Activated naive CD4-positive, alpha-beta T cell treated with anti-CD3 and anti-CD28 coated beads for 36 hours (primary cell): ENCODE data around the gene TFB1M. TPM values are rescaled to one million over a fixed set of nuclear protein-coding genes. Genes with fewer than 3 reads are reported as not detected.
A peak's percentile ranks its signal among the peaks of the same experiment; 100 is the strongest.
"Not testable (repeated sequence)": the region's sequence is repeated elsewhere in the genome, so short reads cannot be mapped to it uniquely, and the experiment has no call there.

Source experiments
- CTCF ChIA-PET: fragments of 350-600 bp; sonication (Branson Sonifier 250); formaldehyde crosslinking; loops from one replicate; lab custom pipeline; 2021; ENCODE audit warnings: antibody characterized with exemption; lab: Charles Lee
- DNase-seq: peaks from one replicate; pipeline ENCODE4 v3.0.0-alpha.2; 2020
- H3K27ac Mint-ChIP-seq: one replicate; pipeline ENCODE4 v1.8.0; 2021; ENCODE audit warnings: mild to moderate bottlenecking, mixed read lengths
- H3K27me3 Mint-ChIP-seq: one replicate; pipeline ENCODE4 v1.8.0; 2021; ENCODE audit warnings: low read depth, mixed read lengths
- H3K36me3 Mint-ChIP-seq: one replicate; pipeline ENCODE4 v1.8.0; 2021; ENCODE audit warnings: low read depth, mixed read lengths
- H3K4me1 Mint-ChIP-seq: one replicate; pipeline ENCODE4 v1.8.0; 2021; ENCODE audit warnings: low read depth, mixed read lengths
- H3K4me3 Mint-ChIP-seq: one replicate; pipeline ENCODE4 v1.8.0; 2021; ENCODE audit warnings: mild to moderate bottlenecking, moderate library complexity, mixed read lengths
- H3K9me3 Mint-ChIP-seq: one replicate; pipeline ENCODE4 v1.8.0; 2021; ENCODE audit warnings: mixed read lengths
- intact Hi-C: fragments of 100-400 bp; cut with micrococcal nuclease; formaldehyde crosslinking; loops from one replicate; pipeline ENCODE4 v1.15.1; 2023
- total RNA-seq, 2 experiments: library from RNA; stranded (reverse); gene quantifications; one replicate each; pipeline ENCODE4 v1.2.3, GENCODE V29; 2021

The TFB1M gene
- total RNA-seq, 2 experiments from 2014 or later: 38.7 to 45.3 TPM

DNA sequence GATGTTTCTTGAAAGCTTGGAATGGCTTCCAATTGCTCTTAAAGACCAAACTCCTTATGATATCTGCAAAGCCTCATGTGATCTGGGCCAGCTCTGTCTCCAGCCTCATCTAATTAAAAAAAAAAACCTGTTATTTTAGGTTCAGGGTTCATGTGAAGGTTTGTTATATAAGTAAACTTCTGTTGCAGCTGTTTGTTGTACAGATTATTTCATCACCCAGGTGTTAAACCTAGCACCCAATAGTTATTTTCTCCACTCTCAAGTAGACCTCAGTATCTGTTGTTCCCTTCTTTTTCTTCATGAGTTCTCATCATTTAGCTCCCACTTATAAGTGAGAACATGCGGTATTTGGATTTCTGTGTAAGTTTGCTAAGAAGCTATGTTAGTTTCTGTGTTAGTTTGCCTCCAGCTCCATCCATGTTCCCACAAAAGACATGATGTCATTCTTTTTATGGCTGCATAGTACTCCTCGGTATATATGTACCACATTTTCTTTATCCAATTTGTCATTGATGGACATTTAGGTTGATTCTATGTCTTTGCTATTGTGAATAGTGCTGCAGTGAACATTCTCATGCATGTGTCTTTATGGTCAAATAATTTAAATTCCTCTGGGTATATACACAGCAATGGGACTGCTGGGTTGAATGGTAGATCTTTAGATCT is 30.2 kb upstream of the TFB1M start:
- Mint-ChIP-seq H3K4me3 (no peak overlapping the region), H3K27ac (no peak overlapping the region), H3K4me1 (peaks cover 21% of the 10 kb centered on the region), H3K27me3 (peaks cover 2% of the 10 kb centered on the region), H3K9me3 (peaks cover 28% of the 10 kb centered on the region), H3K36me3 (peaks cover 13% of the 10 kb centered on the region)
- intact Hi-C loops: no loop called here
- CTCF ChIA-PET: interaction anchor here (0.6 to 1.1 kb wide), 4 partner anchors 9 to 902 kb away, joined by 4 to 8 read pairs (median 5); no protein-coding TSS in a partner anchor
- DNase-seq: no peak

DNA sequence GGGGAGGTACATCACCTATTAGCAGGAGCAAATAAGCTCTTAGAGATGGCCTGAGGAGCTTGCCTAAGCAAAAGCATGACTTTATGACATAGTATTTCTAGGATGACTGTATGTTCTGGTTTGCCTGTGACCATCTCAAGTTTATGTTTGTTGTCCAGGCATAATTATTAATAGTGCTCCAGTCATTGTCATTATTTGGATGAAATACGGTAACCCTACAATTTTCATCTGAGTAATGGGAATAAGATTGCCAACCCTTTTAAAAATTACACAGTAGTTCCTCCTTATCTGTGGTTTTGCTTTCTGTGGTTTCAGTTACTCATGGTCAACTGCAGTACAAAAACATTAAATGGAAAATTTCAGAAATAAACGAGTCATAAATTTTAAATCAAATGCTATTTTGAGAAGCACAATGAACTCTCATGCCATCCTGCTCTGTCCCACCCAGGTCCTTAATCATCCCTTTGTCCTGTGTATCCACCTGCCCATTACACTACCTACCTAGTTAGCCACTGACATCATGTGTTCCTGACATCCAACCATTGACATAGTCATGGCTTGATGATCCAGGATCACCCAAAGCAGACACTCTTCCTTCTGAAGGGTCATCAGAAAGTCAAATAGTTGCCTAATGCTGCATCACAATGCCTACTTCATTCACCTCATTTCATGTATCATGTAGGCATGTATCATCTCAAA is 27.0 kb upstream of the TFB1M start:
- peak overlapping the region; percentile 17 for H3K27ac Mint-ChIP-seq
- no peaks in the 10 kb centered on the region for H3K27me3 Mint-ChIP-seq
- H3K4me1 Mint-ChIP-seq: peaks cover 39% of the 10 kb centered on the region
- intact Hi-C loops: no loop called here
- DNase-seq: no peak
- H3K9me3 Mint-ChIP-seq: peaks cover 26% of the 10 kb centered on the region
- H3K36me3 Mint-ChIP-seq: peaks cover 23% of the 10 kb centered on the region
- no peak overlapping the region for H3K4me3 Mint-ChIP-seq
- CTCF ChIA-PET: interaction anchor here (1.0 to 1.6 kb wide), 2 partner anchors 17 to 188 kb away, joined by 3 to 5 read pairs; no protein-coding TSS in a partner anchor

DNA sequence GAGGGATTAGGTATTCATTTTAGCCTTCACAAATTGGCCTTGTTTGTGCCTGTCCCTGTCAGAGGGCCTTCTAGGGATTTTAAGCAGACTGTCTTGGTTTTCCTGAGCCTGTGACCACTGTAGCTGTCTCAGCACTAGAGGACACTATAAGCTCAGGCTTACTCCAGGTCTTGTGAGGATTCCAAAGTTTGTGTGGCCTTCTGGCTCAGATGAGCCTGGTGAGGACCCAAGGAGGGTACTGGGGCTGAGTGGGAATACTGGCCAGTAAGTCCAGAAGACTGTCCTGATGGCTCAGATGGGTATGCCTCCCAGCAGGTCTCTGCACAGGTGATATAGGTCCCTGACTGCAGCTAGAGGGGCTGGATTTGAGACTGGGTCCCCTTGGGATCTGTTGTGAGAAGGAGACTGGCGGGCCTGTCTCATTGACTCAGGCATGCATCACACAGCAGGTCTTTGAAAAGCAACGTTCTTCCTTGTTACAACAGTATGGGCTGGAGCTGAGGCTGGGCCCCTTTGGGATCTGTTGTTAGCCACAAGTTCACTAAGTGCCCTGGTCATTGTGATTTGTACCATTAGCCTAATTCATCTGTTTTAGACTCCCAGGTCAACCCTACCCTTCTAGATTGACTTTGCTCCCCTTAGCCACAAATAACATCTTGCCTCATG is 26.3 kb upstream of the TFB1M start:
- H3K4me1 Mint-ChIP-seq: peaks cover 39% of the 10 kb centered on the region
- H3K27ac Mint-ChIP-seq: peak overlapping the region; percentile 10
- peaks cover 28% of the 10 kb centered on the region for H3K9me3 Mint-ChIP-seq
- CTCF ChIA-PET: interaction anchor here (0.8 to 1.6 kb wide), 6 partner anchors 12 to 188 kb away, joined by 3 to 6 read pairs (median 4); no protein-coding TSS in a partner anchor
- intact Hi-C loops: no loop called here
- no peaks in the 10 kb centered on the region for H3K27me3 Mint-ChIP-seq
- no peak for DNase-seq
- no peak overlapping the region for H3K4me3 Mint-ChIP-seq
- peaks cover 20% of the 10 kb centered on the region for H3K36me3 Mint-ChIP-seq

DNA sequence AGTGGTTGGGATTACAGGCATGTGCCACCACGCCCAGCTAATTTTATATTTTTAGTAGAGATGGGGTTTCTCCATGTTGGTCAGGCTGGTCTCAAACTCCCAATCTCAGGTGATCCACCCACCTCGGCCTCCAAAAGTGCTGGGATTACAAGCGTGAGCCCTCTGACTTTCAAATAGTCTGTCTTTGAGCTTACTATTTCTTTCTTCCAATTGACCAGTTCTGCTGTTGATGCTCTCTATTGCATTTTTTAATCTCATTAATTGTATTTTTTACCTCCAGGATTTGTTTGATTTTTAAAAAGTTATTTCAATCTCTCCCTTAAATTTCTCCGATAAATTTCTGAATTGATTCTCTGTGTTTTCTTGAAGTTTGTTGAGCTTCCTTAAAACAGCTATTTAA is 25.6 kb upstream of the TFB1M start:
- peaks cover 41% of the 10 kb centered on the region for H3K4me1 Mint-ChIP-seq
- peak overlapping the region; percentile 76 for H3K27ac Mint-ChIP-seq
- peaks cover 23% of the 10 kb centered on the region for H3K36me3 Mint-ChIP-seq
- intact Hi-C loops: loop anchor here (10.0 kb wide), 1 partner anchor 1055 kb away; no protein-coding TSS in a partner anchor
- CTCF ChIA-PET: interaction anchor here (0.8 to 1.6 kb wide), 7 partner anchors 12 to 688 kb away, joined by 3 to 6 read pairs (median 5); no protein-coding TSS in a partner anchor
- H3K27me3 Mint-ChIP-seq, H3K4me3 Mint-ChIP-seq, DNase-seq: not testable (repeated sequence)
- H3K9me3 Mint-ChIP-seq: peaks cover 33% of the 10 kb centered on the region

DNA sequence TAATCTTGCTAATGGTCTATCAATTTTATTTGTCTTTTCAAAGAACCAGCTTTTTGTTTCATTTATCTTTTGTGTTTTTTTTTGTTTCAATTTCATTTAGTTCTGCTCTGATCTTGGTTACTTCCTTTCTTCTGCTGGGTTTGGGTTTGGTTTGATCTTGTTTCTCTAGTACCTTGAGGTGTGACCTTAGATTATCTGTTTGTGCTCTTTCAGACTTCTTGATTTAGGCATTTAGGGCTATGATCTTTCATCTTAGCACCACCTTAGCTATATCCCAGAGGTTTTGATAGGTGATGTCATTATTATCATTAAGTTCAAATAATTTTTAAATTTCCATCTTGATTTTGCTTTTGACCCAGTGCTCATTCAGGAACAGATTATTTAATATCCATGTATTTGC is 24.0 kb upstream of the TFB1M start:
- not testable (repeated sequence) for H3K27me3 Mint-ChIP-seq, DNase-seq, H3K4me3 Mint-ChIP-seq
- peaks cover 54% of the 10 kb centered on the region for H3K4me1 Mint-ChIP-seq
- H3K27ac Mint-ChIP-seq: peak overlapping the region; percentile 46
- CTCF ChIA-PET: interaction anchor here (0.7 to 0.9 kb wide), 5 partner anchors 11 to 204 kb away, joined by 3 to 5 read pairs (median 3); no protein-coding TSS in a partner anchor
- intact Hi-C loops: loop anchor here (10.0 kb wide), 1 partner anchor 1057 kb away; no protein-coding TSS in a partner anchor
- H3K9me3 Mint-ChIP-seq: peaks cover 33% of the 10 kb centered on the region
- H3K36me3 Mint-ChIP-seq: peaks cover 23% of the 10 kb centered on the region

DNA sequence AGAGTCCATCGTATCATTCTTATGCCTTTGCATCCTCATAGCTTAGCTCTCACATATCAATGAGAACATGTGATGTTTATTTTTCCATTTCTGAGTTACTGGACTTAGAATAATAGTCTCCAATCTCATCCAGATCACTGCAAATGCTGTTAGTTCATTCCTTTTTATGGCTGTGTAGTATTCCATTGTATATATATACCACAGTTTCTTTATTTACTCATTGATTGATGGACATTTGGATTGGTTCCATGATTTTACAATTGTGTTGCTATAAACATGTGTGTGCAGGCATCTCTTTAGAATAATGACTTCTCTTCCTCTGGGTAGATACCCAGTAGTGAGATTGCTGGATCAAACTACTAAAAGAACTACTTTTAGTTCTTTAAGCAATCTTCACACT is 21.0 kb upstream of the TFB1M start:
- CTCF ChIA-PET: interaction anchor here (0.9 kb wide), 1 partner anchor 155 kb away, joined by 3 read pairs; no protein-coding TSS in a partner anchor
- no peak overlapping the region for H3K4me3 Mint-ChIP-seq
- H3K27ac Mint-ChIP-seq: no peak overlapping the region
- H3K4me1 Mint-ChIP-seq: peaks cover 63% of the 10 kb centered on the region
- DNase-seq: no peak
- peaks cover 32% of the 10 kb centered on the region for H3K9me3 Mint-ChIP-seq
- H3K36me3 Mint-ChIP-seq: peaks cover 22% of the 10 kb centered on the region
- intact Hi-C loops: loop anchor here (10.0 kb wide), 1 partner anchor 1060 kb away; no protein-coding TSS in a partner anchor
- no peaks in the 10 kb centered on the region for H3K27me3 Mint-ChIP-seq

DNA sequence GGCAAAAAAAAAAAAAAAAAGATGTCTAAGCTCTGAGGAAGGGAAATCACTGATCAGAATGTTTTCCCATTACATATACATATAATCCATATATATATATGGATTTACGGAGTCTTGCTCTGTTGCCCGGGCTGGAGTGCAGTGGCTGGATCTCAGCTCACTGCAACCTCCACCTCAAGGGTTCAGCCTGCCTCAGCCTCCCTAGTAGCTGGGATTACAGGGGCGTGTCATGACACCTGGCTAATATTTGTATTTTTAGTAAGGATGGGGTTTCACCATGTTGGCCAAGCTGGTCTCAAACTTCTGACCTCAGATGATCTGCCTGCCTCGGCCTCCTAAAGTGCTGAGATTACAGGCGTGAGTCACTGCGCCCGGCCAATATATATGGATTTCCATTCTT is 19.8 kb upstream of the TFB1M start:
- Mint-ChIP-seq H3K27ac (peak overlapping the region; percentile 86), H3K4me1 (peaks cover 59% of the 10 kb centered on the region), H3K4me3 (peak overlapping the region; percentile 38), H3K9me3 (peaks cover 24% of the 10 kb centered on the region), H3K36me3 (peaks cover 13% of the 10 kb centered on the region)
- CTCF ChIA-PET: interaction anchor here (0.7 to 1.6 kb wide), 5 partner anchors 10 to 841 kb away, joined by 3 to 5 read pairs (median 5); no protein-coding TSS in a partner anchor
- intact Hi-C loops: loop anchor here (10.0 kb wide), 1 partner anchor 1061 kb away; no protein-coding TSS in a partner anchor
- H3K27me3 Mint-ChIP-seq, DNase-seq: not testable (repeated sequence)

DNA sequence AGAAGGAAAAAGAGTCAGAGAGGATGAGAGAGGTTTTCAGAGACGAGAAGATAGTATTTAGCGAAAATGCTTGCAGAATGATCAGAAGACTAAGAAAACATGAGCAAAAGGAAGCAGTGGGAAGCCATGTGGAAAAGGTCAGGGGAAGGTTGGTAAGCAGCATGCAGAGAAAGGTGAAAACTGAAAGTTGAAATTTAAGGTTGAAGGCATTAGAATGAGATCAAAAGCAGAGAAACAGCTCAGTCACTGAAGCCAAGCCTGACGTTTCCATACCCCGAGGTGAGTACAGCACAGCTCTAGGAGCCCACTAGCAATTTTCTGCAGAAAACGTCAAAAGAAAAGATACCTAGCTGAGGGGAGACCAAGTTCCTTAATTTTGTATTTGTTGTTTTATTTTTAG is 19.1 kb upstream of the TFB1M start:
- CTCF ChIA-PET: interaction anchor here (1.4 to 1.6 kb wide), 2 partner anchors 11 to 199 kb away, joined by 3 to 5 read pairs; no protein-coding TSS in a partner anchor
- peak overlapping the region; percentile 86 for H3K27ac Mint-ChIP-seq
- H3K36me3 Mint-ChIP-seq: peaks cover 9% of the 10 kb centered on the region
- peak; percentile 42 for DNase-seq
- H3K4me1 Mint-ChIP-seq: peaks cover 58% of the 10 kb centered on the region
- intact Hi-C loops: loop anchor here (1.0 to 10.0 kb wide), 2 partner anchors 85 to 1061 kb away; no protein-coding TSS in a partner anchor
- H3K27me3 Mint-ChIP-seq: no peaks in the 10 kb centered on the region
- H3K4me3 Mint-ChIP-seq: peak overlapping the region; percentile 38
- H3K9me3 Mint-ChIP-seq: peaks cover 24% of the 10 kb centered on the region

DNA sequence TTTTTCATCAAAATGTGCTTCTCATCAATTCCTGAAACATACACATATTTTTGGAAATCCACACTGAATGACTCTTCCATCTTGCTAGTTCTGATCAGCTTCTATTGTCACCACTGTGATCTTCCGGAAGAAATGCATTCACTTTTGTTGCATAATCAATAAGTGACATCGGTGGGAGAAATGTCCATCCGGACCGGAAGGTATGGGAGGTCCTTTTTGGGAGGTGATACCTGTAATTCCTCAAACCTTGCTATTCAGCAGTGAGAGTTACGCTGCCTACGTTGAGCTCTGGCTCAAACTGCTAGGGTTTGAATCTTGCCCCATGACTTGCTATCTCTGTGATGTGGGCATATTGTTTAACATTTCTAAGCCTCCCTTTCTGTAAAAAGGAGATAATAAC is 16.6 kb upstream of the TFB1M start:
- no peak for DNase-seq
- Mint-ChIP-seq H3K4me1 (peaks cover 51% of the 10 kb centered on the region), H3K27me3 (no peaks in the 10 kb centered on the region), H3K4me3 (no peak overlapping the region), H3K27ac (no peak overlapping the region), H3K9me3 (peaks cover 10% of the 10 kb centered on the region), H3K36me3 (peaks cover 3% of the 10 kb centered on the region)
- intact Hi-C loops: loop anchor here (10.0 kb wide), 1 partner anchor 1064 kb away; no protein-coding TSS in a partner anchor
- CTCF ChIA-PET: interaction anchor here (1.1 to 4.2 kb wide), 4 partner anchors 9 to 204 kb away, joined by 3 to 21 read pairs (median 4); no protein-coding TSS in a partner anchor

DNA sequence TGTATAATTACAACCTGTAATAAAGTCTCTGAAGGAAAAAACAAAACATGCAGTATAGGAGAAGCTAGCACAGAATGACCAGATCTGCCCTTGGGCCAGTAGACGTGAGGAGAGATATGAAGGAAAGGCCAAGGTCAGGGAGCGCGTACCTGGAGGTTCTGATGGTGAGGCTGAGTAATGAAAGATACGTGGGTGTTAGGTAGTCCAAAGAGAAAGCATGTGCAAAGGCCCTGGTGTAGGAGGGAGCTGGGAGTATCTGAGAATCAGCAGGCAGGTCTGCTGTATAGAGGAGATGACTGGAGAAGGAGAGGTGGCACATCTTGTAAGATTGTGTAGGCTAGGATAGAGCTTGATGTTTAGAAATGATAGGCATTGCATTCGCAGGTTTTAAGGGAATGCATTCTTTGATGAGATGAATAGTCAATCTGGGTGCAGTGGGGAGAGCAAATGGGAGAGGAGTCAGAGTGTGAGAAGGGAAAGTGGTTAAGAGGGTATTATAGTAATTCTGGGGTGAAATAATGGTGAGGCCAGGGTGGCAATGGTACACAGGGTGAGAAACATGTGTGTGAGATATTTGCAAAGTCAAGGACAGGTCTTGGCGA is 15.9 kb upstream of the TFB1M start:
- H3K4me3 Mint-ChIP-seq: no peak overlapping the region
- CTCF ChIA-PET: interaction anchor here (0.6 to 4.2 kb wide), 7 partner anchors 9 to 1554 kb away, joined by 3 to 21 read pairs (median 3); no protein-coding TSS in a partner anchor
- DNase-seq: no peak
- intact Hi-C loops: loop anchor here (10.0 kb wide), 1 partner anchor 1065 kb away; no protein-coding TSS in a partner anchor
- peaks cover 3% of the 10 kb centered on the region for H3K9me3 Mint-ChIP-seq
- H3K27me3 Mint-ChIP-seq: no peaks in the 10 kb centered on the region
- H3K36me3 Mint-ChIP-seq: peaks cover 3% of the 10 kb centered on the region
- H3K27ac Mint-ChIP-seq: no peak overlapping the region
- peaks cover 51% of the 10 kb centered on the region for H3K4me1 Mint-ChIP-seq
